NT2/D1 (cell line): ENCODE measurements around the gene VN1R5.

Experiments used
- SUZ12 ChIP-seq: IDR thresholded peaks from 2 replicates; pipeline ENCODE4 v1.6.1; 2011; ENCODE audit not compliant: insufficient read length, insufficient read depth; ENCODE audit errors: extremely low read depth
- YY1 ChIP-seq: IDR thresholded peaks from 2 replicates; pipeline ENCODE4 v1.6.1; 2011; ENCODE audit not compliant: insufficient read length, insufficient read depth

- TF ChIP-seq YY1 (no peak), SUZ12 (no peak)
These were observed 39.9 kb downstream of the VN1R5 start for GRCh38 chr1:247295746-247296145.
